ENCODE data around the gene KHK.

Gene KHK

DNA sequence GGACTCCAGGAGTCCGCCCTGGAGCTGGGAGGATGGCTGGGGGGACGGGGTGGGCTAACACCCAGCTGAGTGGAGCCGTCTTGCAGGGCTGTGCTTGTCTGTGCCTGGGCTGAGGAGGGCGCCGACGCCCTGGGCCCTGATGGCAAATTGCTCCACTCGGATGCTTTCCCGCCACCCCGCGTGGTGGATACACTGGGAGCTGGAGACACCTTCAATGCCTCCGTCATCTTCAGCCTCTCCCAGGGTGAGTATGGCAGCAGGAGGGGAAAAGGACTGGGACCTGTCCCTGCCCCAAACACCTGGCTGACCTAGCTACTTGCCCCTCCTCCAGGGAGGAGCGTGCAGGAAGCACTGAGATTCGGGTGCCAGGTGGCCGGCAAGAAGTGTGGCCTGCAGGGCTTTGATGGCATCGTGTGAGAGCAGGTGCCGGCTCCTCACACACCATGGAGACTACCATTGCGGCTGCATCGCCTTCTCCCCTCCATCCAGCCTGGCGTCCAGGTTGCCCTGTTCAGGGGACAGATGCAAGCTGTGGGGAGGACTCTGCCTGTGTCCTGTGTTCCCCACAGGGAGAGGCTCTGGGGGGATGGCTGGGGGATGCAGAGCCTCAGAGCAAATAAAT, 12.9 kb downstream of the KHK start:
- H3K9me3 ChIP-seq (ENCODE audit: control insufficient read depth, insufficient read depth, low read depth, low read length): no peaks in the 10 kb centered on the region
- peaks cover 0 to 33% of the 10 kb centered on the region in 2 experiments; a peak in 1 of 3 replicates for H3K36me3 ChIP-seq (ENCODE audit: control insufficient read depth in 2 of 2, insufficient read depth in 1 of 2, low read length in 2 of 2)
- TF ChIP-seq YY1 (tag by site-specific recombination; IDR thresholded peaks at IDR 0.05): no peak
- TF ChIP-seq, protein P1, sequence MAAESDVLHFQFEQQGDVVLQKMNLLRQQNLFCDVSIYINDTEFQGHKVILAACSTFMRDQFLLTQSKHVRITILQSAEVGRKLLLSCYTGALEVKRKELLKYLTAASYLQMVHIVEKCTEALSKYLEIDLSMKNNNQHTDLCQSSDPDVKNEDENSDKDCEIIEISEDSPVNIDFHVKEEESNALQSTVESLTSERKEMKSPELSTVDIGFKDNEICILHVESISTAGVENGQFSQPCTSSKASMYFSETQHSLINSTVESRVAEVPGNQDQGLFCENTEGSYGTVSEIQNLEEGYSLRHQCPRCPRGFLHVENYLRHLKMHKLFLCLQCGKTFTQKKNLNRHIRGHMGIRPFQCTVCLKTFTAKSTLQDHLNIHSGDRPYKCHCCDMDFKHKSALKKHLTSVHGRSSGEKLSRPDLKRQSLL (tag by site-specific recombination; IDR thresholded peaks at IDR 0.05): peak; percentile 72
- ChIA-PET POLR2A (no interaction called here), CTCF (interaction anchor here (0.5 to 7.0 kb wide), 15 partner anchors 9 to 203 kb away, joined by 3 to 44 read pairs (median 6); partner anchors contain the start of genes ABHD1 and KHK)
- H3K4me3 ChIP-seq (ENCODE audit: low read depth, low read length): no peak overlapping the region
- H3K4me1 ChIP-seq (ENCODE audit: control insufficient read depth, insufficient read depth, low read length): no peaks in the 10 kb centered on the region
- no peak overlapping the region for H3K27ac ChIP-seq (ENCODE audit: extremely low read depth, low read depth, low read length)

DNA sequence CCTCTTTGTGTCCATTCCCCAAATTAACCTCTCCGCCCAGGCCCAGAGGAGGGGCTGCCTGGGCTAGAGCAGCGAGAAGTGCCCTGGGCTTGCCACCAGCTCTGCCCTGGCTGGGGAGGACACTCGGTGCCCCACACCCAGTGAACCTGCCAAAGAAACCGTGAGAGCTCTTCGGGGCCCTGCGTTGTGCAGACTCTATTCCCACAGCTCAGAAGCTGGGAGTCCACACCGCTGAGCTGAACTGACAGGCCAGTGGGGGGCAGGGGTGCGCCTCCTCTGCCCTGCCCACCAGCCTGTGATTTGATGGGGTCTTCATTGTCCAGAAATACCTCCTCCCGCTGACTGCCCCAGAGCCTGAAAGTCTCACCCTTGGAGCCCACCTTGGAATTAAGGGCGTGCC, 13.5 kb downstream of the KHK start:
- TF ChIP-seq, protein P2, sequence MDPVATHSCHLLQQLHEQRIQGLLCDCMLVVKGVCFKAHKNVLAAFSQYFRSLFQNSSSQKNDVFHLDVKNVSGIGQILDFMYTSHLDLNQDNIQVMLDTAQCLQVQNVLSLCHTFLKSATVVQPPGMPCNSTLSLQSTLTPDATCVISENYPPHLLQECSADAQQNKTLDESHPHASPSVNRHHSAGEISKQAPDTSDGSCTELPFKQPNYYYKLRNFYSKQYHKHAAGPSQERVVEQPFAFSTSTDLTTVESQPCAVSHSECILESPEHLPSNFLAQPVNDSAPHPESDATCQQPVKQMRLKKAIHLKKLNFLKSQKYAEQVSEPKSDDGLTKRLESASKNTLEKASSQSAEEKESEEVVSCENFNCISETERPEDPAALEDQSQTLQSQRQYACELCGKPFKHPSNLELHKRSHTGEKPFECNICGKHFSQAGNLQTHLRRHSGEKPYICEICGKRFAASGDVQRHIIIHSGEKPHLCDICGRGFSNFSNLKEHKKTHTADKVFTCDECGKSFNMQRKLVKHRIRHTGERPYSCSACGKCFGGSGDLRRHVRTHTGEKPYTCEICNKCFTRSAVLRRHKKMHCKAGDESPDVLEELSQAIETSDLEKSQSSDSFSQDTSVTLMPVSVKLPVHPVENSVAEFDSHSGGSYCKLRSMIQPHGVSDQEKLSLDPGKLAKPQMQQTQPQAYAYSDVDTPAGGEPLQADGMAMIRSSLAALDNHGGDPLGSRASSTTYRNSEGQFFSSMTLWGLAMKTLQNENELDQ (tag by site-specific recombination; IDR thresholded peaks at IDR 0.05; ENCODE audit: low read depth): no peak
- TF ChIP-seq BCL11B (tag by site-specific recombination; IDR thresholded peaks at IDR 0.05; ENCODE audit: low read depth): no peak
- TF ChIP-seq ZNF169 (tag by site-specific recombination; IDR thresholded peaks at IDR 0.05): no peak
- TF ChIP-seq ZNF555 (tag by site-specific recombination; conservative IDR thresholded peaks at IDR 0.05): no peak
- TF ChIP-seq ZNF302 (tag by site-specific recombination; IDR thresholded peaks at IDR 0.05; ENCODE audit: low read depth): no peak
- no peak for TF ChIP-seq EGR2 (tag by site-specific recombination; IDR thresholded peaks at IDR 0.05; ENCODE audit: low read depth)
- TF ChIP-seq ZFHX2 (tag by site-specific recombination; conservative IDR thresholded peaks at IDR 0.05): no peak
- ChIA-PET CTCF (interaction anchor here (0.6 to 7.0 kb wide), 10 partner anchors 8 to 203 kb away, joined by 3 to 44 read pairs (median 6); partner anchors contain the start of gene KHK), POLR2A (no interaction called here)
- Histone ChIP-seq H3K4me1 (ENCODE audit: control insufficient read depth, insufficient read depth, low read length) (no peaks in the 10 kb centered on the region), H3K4me3 (ENCODE audit: low read depth, low read length) (no peak overlapping the region), H3K36me3 (ENCODE audit: control insufficient read depth in 2 of 2, insufficient read depth in 1 of 2, low read length in 2 of 2) (peaks cover 0 to 29% of the 10 kb centered on the region in 2 experiments; a peak in 1 of 3 replicates), H3K9me3 (ENCODE audit: control insufficient read depth, insufficient read depth, low read depth, low read length) (no peaks in the 10 kb centered on the region), H3K27ac (ENCODE audit: extremely low read depth, low read depth, low read length) (no peak overlapping the region)

DNA sequence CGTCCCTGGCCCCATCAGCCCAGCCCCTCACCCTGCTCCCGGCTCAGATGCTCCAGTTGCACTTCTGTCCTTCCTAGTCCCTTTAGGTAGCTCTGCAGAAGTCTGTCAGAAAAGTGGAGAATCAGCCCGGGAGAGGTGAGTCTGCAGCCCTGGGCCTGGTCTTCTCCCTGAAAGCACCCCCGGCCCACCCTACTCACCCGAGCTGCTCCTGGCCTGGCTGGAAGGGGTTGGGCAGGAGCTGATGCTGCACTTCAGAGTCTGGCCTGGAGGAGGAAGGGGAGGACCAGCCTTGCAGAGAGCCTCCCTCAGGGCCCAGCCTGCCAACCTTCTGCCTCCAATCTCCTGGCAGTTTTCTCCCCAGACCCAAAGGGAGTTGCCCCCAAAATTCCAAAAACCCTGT, 15.8 kb downstream of the KHK start:
- Histone ChIP-seq H3K4me1 (ENCODE audit: control insufficient read depth, insufficient read depth, low read length) (no peaks in the 10 kb centered on the region), H3K36me3 (ENCODE audit: control insufficient read depth in 2 of 2, insufficient read depth in 1 of 2, low read length in 2 of 2) (peaks cover 0 to 21% of the 10 kb centered on the region in 2 experiments; a peak in 1 of 3 replicates), H3K9me3 (ENCODE audit: control insufficient read depth, insufficient read depth, low read depth, low read length) (no peaks in the 10 kb centered on the region), H3K4me3 (ENCODE audit: low read depth, low read length) (no peak overlapping the region), H3K27ac (ENCODE audit: extremely low read depth, low read depth, low read length) (no peak overlapping the region)
- ChIA-PET CTCF (interaction anchor here (0.6 to 4.9 kb wide), 6 partner anchors 67 to 582 kb away, joined by 3 to 42 read pairs (median 4); no protein-coding TSS in a partner anchor), POLR2A (interaction anchor here (0.6 kb wide), 1 partner anchor 143 kb away, joined by 3 read pairs; no protein-coding TSS in a partner anchor)
- TF ChIP-seq ZBTB1 (tag by site-specific recombination; IDR thresholded peaks at IDR 0.05): no peak
- TF ChIP-seq ZNF76 (tag by site-specific recombination; IDR thresholded peaks at IDR 0.05; ENCODE audit: borderline replicate concordance, low read depth): no peak
- no peak for TF ChIP-seq SP3 (tag by site-specific recombination; IDR thresholded peaks at IDR 0.05)
- TF ChIP-seq, protein P3, sequence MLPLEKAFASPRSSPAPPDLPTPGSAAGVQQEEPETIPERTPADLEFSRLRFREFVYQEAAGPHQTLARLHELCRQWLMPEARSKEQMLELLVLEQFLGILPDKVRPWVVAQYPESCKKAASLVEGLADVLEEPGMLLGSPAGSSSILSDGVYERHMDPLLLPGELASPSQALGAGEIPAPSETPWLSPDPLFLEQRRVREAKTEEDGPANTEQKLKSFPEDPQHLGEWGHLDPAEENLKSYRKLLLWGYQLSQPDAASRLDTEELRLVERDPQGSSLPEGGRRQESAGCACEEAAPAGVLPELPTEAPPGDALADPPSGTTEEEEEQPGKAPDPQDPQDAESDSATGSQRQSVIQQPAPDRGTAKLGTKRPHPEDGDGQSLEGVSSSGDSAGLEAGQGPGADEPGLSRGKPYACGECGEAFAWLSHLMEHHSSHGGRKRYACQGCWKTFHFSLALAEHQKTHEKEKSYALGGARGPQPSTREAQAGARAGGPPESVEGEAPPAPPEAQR (tag by site-specific recombination; IDR thresholded peaks at IDR 0.05): no peak
- no peak for TF ChIP-seq ZIC2 (tag by site-specific recombination; IDR thresholded peaks at IDR 0.05)
- no peak for TF ChIP-seq WT1 (tag by site-specific recombination; IDR thresholded peaks at IDR 0.05)
- no peak for TF ChIP-seq ZNF239 (tag by site-specific recombination; IDR thresholded peaks at IDR 0.05)
- TF ChIP-seq ZBTB48 (tag by site-specific recombination; IDR thresholded peaks at IDR 0.05): no peak
- TF ChIP-seq, protein P4, sequence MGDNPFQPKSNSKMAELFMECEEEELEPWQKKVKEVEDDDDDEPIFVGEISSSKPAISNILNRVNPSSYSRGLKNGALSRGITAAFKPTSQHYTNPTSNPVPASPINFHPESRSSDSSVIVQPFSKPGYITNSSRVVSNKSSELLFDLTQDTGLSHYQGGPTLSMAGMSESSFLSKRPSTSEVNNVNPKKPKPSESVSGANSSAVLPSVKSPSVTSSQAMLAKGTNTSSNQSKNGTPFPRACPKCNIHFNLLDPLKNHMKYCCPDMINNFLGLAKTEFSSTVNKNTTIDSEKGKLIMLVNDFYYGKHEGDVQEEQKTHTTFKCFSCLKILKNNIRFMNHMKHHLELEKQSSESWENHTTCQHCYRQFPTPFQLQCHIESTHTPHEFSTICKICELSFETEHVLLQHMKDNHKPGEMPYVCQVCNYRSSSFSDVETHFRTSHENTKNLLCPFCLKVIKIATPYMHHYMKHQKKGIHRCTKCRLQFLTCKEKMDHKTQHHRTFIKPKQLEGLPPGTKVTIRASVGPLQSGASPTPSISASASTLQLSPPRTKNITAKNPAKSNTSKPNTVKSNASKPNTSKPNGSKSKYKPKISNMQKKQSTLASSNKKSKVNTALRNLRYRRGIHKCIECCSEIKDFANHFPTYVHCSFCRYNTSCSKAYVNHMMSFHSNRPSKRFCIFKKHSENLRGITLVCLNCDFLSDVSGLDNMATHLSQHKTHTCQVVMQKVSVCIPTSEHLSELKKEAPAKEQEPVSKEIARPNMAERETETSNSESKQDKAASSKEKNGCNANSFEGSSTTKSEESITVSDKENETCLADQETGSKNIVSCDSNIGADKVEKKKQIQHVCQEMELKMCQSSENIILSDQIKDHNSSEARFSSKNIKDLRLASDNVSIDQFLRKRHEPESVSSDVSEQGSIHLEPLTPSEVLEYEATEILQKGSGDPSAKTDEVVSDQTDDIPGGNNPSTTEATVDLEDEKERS (tag by site-specific recombination; IDR thresholded peaks at IDR 0.05): no peak
- TF ChIP-seq ZNF23 (tag by site-specific recombination; IDR thresholded peaks at IDR 0.05; ENCODE audit: borderline replicate concordance): no peak
